ENCODE data around the gene MAPKAP1. TPM values are rescaled to one million over a fixed set of nuclear protein-coding genes. Genes with fewer than 3 reads are reported as not detected.

The MAPKAP1 gene
- total RNA-seq, 1 donor from 2014 or later, result 49.6 TPM

- intact Hi-C loops (cut with DNase I), result no loop called here
- Histone ChIP-seq H3K36me3 (no peaks in the 10 kb centered on the region), H3K4me3 (no peak overlapping the region), H3K27ac (no peak overlapping the region), H3K27me3 (no peaks in the 10 kb centered on the region), H3K9me3 (no peaks in the 10 kb centered on the region), H3K4me1 (no peaks in the 10 kb centered on the region)
- no peak for DNase-seq (ENCODE audit: low spot score in 2 of 2)
- no peak for TF ChIP-seq CTCF (IDR thresholded peaks at IDR 0.05)
These were observed 16.3 kb downstream of the MAPKAP1 start for GRCh38 chr9:125690679-125691078.

- no peaks in the 10 kb centered on the region for H3K27me3 ChIP-seq
- H3K36me3 ChIP-seq, result no peaks in the 10 kb centered on the region
- intact Hi-C loops (cut with DNase I), result no loop called here
- DNase-seq (ENCODE audit: low spot score in 2 of 2), result no peak
- no peak overlapping the region for H3K27ac ChIP-seq
- H3K4me3 ChIP-seq, result no peak overlapping the region
- H3K9me3 ChIP-seq, result no peaks in the 10 kb centered on the region
- no peak for TF ChIP-seq CTCF (IDR thresholded peaks at IDR 0.05)
- H3K4me1 ChIP-seq, result no peaks in the 10 kb centered on the region
These were observed 19.7 kb downstream of the MAPKAP1 start for GRCh38 chr9:125687163-125687863.

DNA sequence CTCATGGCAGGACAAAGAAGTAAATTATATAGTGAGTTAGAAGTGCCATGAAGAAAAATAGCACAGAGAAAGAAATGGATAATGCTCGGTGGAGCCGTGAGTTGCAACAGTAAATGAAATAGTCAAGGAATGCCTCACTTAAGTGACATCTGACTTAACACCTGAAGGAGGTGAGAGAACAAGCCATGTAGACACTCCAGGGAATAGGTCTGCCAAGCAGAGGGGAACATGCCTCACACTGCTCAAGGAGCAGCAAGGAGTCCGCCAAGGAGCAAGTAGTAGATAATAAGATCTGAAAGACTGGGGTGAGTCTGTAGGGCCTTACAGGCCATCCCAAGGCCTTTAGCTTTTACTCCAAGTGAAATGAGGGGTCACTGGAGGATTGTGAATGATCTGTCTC, 21.8 kb downstream of the MAPKAP1 start:
- H3K36me3 ChIP-seq, result no peaks in the 10 kb centered on the region
- no peak for DNase-seq (ENCODE audit: low spot score in 2 of 2)
- H3K4me3 ChIP-seq, result no peak overlapping the region
- no peaks in the 10 kb centered on the region for H3K27me3 ChIP-seq
- no peak for TF ChIP-seq CTCF (IDR thresholded peaks at IDR 0.05)
- no peaks in the 10 kb centered on the region for H3K4me1 ChIP-seq
- intact Hi-C loops (cut with DNase I), result loop anchor here (1.0 kb wide), 1 partner anchor 19 kb away; no protein-coding TSS in a partner anchor
- no peak overlapping the region for H3K27ac ChIP-seq
- no peaks in the 10 kb centered on the region for H3K9me3 ChIP-seq

GRCh38 chr9:125683486-125683885, 23.5 kb downstream of the MAPKAP1 start:
- intact Hi-C loops (cut with DNase I), result no loop called here
- DNase-seq (ENCODE audit: low spot score in 2 of 2), result no peak
- H3K9me3 ChIP-seq, result no peaks in the 10 kb centered on the region
- H3K4me3 ChIP-seq, result no peak overlapping the region
- no peak for TF ChIP-seq CTCF (IDR thresholded peaks at IDR 0.05)
- H3K4me1 ChIP-seq, result no peaks in the 10 kb centered on the region
- no peaks in the 10 kb centered on the region for H3K27me3 ChIP-seq
- H3K27ac ChIP-seq, result no peak overlapping the region
- no peaks in the 10 kb centered on the region for H3K36me3 ChIP-seq

GRCh38 chr9:125682340-125682739, 24.7 kb downstream of the MAPKAP1 start:
- intact Hi-C loops (cut with DNase I), result no loop called here
- no peak for DNase-seq (ENCODE audit: low spot score in 2 of 2)
- TF ChIP-seq CTCF (IDR thresholded peaks at IDR 0.05), result no peak
- no peaks in the 10 kb centered on the region for H3K36me3 ChIP-seq
- H3K4me3 ChIP-seq, result no peak overlapping the region
- H3K4me1 ChIP-seq, result no peaks in the 10 kb centered on the region
- H3K27me3 ChIP-seq, result no peaks in the 10 kb centered on the region
- no peaks in the 10 kb centered on the region for H3K9me3 ChIP-seq
- no peak overlapping the region for H3K27ac ChIP-seq

DNA sequence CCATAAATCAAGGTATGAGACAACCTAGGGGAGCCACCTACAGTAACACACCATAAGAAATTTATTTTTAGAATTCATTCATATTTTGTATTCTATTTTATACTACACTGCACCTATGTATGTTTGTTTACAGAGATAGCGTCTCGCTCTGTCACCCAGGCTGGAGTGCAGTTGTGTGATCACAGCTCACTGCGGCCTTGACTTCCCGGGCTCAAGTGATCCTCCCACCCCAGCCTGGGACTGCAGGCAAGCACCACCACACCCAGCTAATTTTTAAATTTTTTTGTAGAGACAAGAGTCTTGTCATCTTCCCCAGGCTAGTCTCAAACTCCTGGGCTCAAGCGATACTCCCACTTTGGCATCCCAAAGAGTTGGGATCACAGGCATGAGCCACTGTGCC, 25.4 kb downstream of the MAPKAP1 start:
- Histone ChIP-seq H3K27me3 (no peaks in the 10 kb centered on the region), H3K27ac (no peak overlapping the region), H3K4me3 (no peak overlapping the region), H3K4me1 (no peaks in the 10 kb centered on the region), H3K36me3 (no peaks in the 10 kb centered on the region), H3K9me3 (no peaks in the 10 kb centered on the region)
- intact Hi-C loops (cut with DNase I), result no loop called here
- DNase-seq (ENCODE audit: low spot score in 2 of 2), result no peak
- TF ChIP-seq CTCF (IDR thresholded peaks at IDR 0.05), result no peak

All from ascending aorta (tissue), 2 donors.